Mammary epithelial cell (primary cell): ENCODE measurements around the gene RINT1.

Experiments
- EZH2 ChIP-seq: IDR thresholded peaks from 2 replicates; pipeline ENCODE4 v1.6.1; 2012; ENCODE audit warnings: low read length, inconsistent platforms, borderline replicate concordance
- TF ChIP-seq, protein P1 (sequence below), 2 donors: IDR thresholded peaks in 1 of 2; conservative IDR thresholded peaks in 1 of 2; 2 replicates each; pipeline ENCODE4 v1.5.1; 2011 to 2012; ENCODE audit warnings: inconsistent platforms in 2 of 2, low read length in 2 of 2, mild to moderate bottlenecking in 2 of 2, control low read depth in 1 of 2, low read depth in 1 of 2; ENCODE audit not compliant: insufficient read depth in 1 of 2; ENCODE audit errors: extremely low read depth in 1 of 2

DNA sequence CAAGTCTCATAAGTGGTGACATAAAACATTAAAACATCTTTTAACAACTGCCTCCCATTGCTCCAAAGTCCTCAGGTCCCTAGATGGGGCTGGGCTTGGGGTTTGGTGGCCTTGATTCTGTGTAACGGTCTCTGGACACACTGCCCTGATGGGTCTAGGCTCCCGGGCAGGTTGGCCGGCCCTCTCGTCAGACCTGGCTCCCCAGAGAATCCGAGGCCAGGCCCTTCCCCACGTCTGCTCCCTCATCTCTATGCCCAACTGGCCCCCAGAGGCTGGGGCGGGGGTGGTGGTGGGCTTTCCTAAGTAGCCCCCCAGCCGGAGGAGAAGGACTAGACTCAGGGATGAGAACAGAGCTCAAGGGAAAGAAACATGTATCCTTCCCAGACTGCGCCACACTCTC lies 80.8 kb downstream of the RINT1 start:
- TF ChIP-seq, protein P1, sequence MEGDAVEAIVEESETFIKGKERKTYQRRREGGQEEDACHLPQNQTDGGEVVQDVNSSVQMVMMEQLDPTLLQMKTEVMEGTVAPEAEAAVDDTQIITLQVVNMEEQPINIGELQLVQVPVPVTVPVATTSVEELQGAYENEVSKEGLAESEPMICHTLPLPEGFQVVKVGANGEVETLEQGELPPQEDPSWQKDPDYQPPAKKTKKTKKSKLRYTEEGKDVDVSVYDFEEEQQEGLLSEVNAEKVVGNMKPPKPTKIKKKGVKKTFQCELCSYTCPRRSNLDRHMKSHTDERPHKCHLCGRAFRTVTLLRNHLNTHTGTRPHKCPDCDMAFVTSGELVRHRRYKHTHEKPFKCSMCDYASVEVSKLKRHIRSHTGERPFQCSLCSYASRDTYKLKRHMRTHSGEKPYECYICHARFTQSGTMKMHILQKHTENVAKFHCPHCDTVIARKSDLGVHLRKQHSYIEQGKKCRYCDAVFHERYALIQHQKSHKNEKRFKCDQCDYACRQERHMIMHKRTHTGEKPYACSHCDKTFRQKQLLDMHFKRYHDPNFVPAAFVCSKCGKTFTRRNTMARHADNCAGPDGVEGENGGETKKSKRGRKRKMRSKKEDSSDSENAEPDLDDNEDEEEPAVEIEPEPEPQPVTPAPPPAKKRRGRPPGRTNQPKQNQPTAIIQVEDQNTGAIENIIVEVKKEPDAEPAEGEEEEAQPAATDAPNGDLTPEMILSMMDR (conservative IDR thresholded peaks at IDR 0.05 in 1 of 2, IDR thresholded peaks at IDR 0.05 in 1 of 2; ENCODE audit: extremely low read depth in 1 of 2, insufficient read depth in 1 of 2, low read depth in 1 of 2, low read length in 2 of 2): no peak
- no peak for TF ChIP-seq EZH2
